ENCODE measurements around the gene NUDT1.

The NUDT1 gene

GRCh38 chr7:2241580-2242540, at the start of gene NUDT1, which contains the start of gene MRM2:
Gene NUDT1 (plus strand): TSS chr7:2242226. CDS start chr7:2244575, 2,349 bp downstream.
Gene MRM2 (minus strand): TSS chr7:2242205. CDS start chr7:2242169, 36 bp downstream.
- peak; percentile 42 for DNase-seq

- no peak for DNase-seq
Measured at GRCh38 chr7:2192831-2193534, 49.0 kb upstream of the NUDT1 start.

- DNase-seq, result no peak
Measured at GRCh38 chr7:2193575-2194305, 48.3 kb upstream of the NUDT1 start.

- no peak for DNase-seq
Measured at GRCh38 chr7:2195400-2196246, 46.4 kb upstream of the NUDT1 start.

- DNase-seq, result no peak
Measured at GRCh38 chr7:2196381-2197378, 45.3 kb upstream of the NUDT1 start.

- DNase-seq, result no peak
Measured at GRCh38 chr7:2197436-2198155, 44.4 kb upstream of the NUDT1 start.

GRCh38 chr7:2198206-2198605, 43.8 kb upstream of the NUDT1 start:
- no peak for DNase-seq

GRCh38 chr7:2198760-2199159, 43.3 kb upstream of the NUDT1 start:
- DNase-seq, result no peak

- no peak for DNase-seq
Measured at GRCh38 chr7:2199528-2199927, 42.5 kb upstream of the NUDT1 start.

- DNase-seq, result no peak
Measured at GRCh38 chr7:2199956-2200583, 42.0 kb upstream of the NUDT1 start.

GRCh38 chr7:2200584-2200980, 41.4 kb upstream of the NUDT1 start:
- no peak for DNase-seq

GRCh38 chr7:2201128-2201527, 40.9 kb upstream of the NUDT1 start:
- DNase-seq, result no peak

GRCh38 chr7:2201686-2202360, 40.2 kb upstream of the NUDT1 start:
- no peak for DNase-seq

- DNase-seq, result no peak
Measured at GRCh38 chr7:2202361-2202761, 39.7 kb upstream of the NUDT1 start.

GRCh38 chr7:2202901-2203765, 38.9 kb upstream of the NUDT1 start:
- no peak for DNase-seq

- DNase-seq, result no peak
Measured at GRCh38 chr7:2203766-2204300, 38.2 kb upstream of the NUDT1 start.

- no peak for DNase-seq
Measured at GRCh38 chr7:2204446-2204845, 37.6 kb upstream of the NUDT1 start.
